H1 (cell line): ENCODE measurements around the gene RCAN3. TPM values are rescaled to one million over a fixed set of nuclear protein-coding genes. Genes with fewer than 3 reads are reported as not detected.
"Not testable (repeated sequence)": the region's sequence is repeated elsewhere in the genome, so short reads cannot be mapped to it uniquely, and the experiment has no call there.

Experiments used
- CTCF ChIA-PET: fragments of 300-600 bp; sonication (Branson Sonifier 250); formaldehyde crosslinking; loops from one replicate; lab custom pipeline; 2021; ENCODE audit not compliant: partially characterized antibody; lab: Charles Lee
- POLR2A ChIA-PET: fragments of 300-600 bp; sonication (Branson Sonifier 250); formaldehyde crosslinking; loops from one replicate; lab custom pipeline; 2021; ENCODE audit warnings: inconsistent platforms; ENCODE audit not compliant: partially characterized antibody; lab: Charles Lee
- DNase-seq, 2 experiments: peaks; one replicate each; pipeline versions ENCODE4 v3.0.0 to v3.0.0-alpha.2; 2010 to 2022; ENCODE audit warnings: low spot score in 2 of 2, low read depth in 1 of 2, mixed read lengths in 1 of 2
- FAIRE-seq: peaks from 2 replicates; lab custom pipeline; 2011; peaks lifted over from hg19 to GRCh38; lab: Jason Lieb, UNC
- H2AFZ ChIP-seq: 2 replicates; pipeline ENCODE4 v1.8.1; 2012; ENCODE audit warnings: low read length, inconsistent platforms
- H2AK5ac ChIP-seq: 2 replicates; pipeline ENCODE4 v1.6.1; 2013; ENCODE audit warnings: low read depth, low read length
- H2BK120ac ChIP-seq: replicated peaks from 2 replicates; pipeline ENCODE3; 2013; ENCODE audit warnings: low read depth, low read length, inconsistent platforms
- H2BK12ac ChIP-seq: 2 replicates; pipeline ENCODE4 v1.6.1; 2013; ENCODE audit warnings: low read depth, low read length
- H2BK15ac ChIP-seq: 2 replicates; pipeline ENCODE4 v1.6.1; 2013; ENCODE audit warnings: low read length
- H2BK20ac ChIP-seq: 2 replicates; pipeline ENCODE4 v1.6.1; 2013; ENCODE audit warnings: low read length
- H2BK5ac ChIP-seq: 2 replicates; pipeline ENCODE4 v1.6.1; 2013; ENCODE audit warnings: low read depth, low read length
- H3K14ac ChIP-seq: 2 replicates; pipeline ENCODE4 v1.6.1; 2013; ENCODE audit warnings: inconsistent platforms; ENCODE audit not compliant: insufficient read length
- H3K18ac ChIP-seq: 2 replicates; pipeline ENCODE4 v1.6.1; 2013; ENCODE audit warnings: low read length; ENCODE audit errors: extremely low read depth
- H3K23ac ChIP-seq: 2 replicates; pipeline ENCODE4 v1.6.1; 2013; ENCODE audit warnings: inconsistent platforms; ENCODE audit not compliant: insufficient read length
- H3K23me2 ChIP-seq: 2 replicates; pipeline ENCODE4 v1.6.1; 2013; ENCODE audit warnings: low read depth, low read length
- H3K27ac ChIP-seq: 2 replicates; pipeline ENCODE4 v1.6.1; 2011; ENCODE audit warnings: low read depth, low read length, inconsistent platforms
- H3K27me3 ChIP-seq, 4 experiments: replicated peaks in 1 of 4; 1 replicate in 1 of 4; 2 replicates in 3 of 4; pipeline versions ENCODE4 v1.6.1 to v1.8.1; 2011 to 2013; ENCODE audit warnings: low read length in 3 of 4, mild to moderate bottlenecking in 3 of 4, inconsistent platforms in 2 of 4, mixed read lengths in 2 of 4, moderate library complexity in 1 of 4; ENCODE audit not compliant: control insufficient read depth in 3 of 4, insufficient read depth in 3 of 4; ENCODE audit errors: extremely low read depth in 1 of 4
- H3K36me3 ChIP-seq, 4 experiments: 2 replicates each; pipeline versions ENCODE4 v1.6.1 to v1.8.1; 2011 to 2013; ENCODE audit warnings: mild to moderate bottlenecking in 4 of 4, low read length in 3 of 4, moderate library complexity in 2 of 4, control low read depth in 1 of 4, inconsistent platforms in 1 of 4; ENCODE audit not compliant: insufficient read depth in 4 of 4, control insufficient read depth in 2 of 4
- H3K4ac ChIP-seq: replicated peaks from 2 replicates; pipeline ENCODE3; 2013; ENCODE audit warnings: low read length, low read depth, mixed read lengths, inconsistent platforms; ENCODE audit not compliant: insufficient read length
- H3K4me1 ChIP-seq, 4 experiments: replicated peaks in 1 of 4; 1 replicate in 1 of 4; 2 replicates in 3 of 4; pipeline versions ENCODE4 v1.6.1 to v1.8.1; 2011 to 2013; ENCODE audit warnings: low read length in 3 of 4, inconsistent platforms in 2 of 4, mixed read lengths in 1 of 4; ENCODE audit not compliant: insufficient read depth in 4 of 4, control insufficient read depth in 3 of 4
- H3K4me2 ChIP-seq, 2 experiments: 2 replicates each; pipeline versions ENCODE4 v1.6.1 to v1.8.1; 2011 to 2013; ENCODE audit warnings: low read depth in 2 of 2, low read length in 2 of 2, control low read depth in 1 of 2, inconsistent platforms in 1 of 2, mild to moderate bottlenecking in 1 of 2; ENCODE audit not compliant: insufficient read depth in 1 of 2
- H3K4me3 ChIP-seq, 4 experiments: fragments of 200-600, 300-600 bp in 1 of 4; sonication (generic), shearing (Covaris generic), sonication (Bioruptor Twin) in 1 of 4; 2 replicates each; pipeline versions ENCODE4 v1.5.1 to v1.8.1; 2011 to 2016; ENCODE audit warnings: low read length in 4 of 4, low read depth in 3 of 4, control low read depth in 2 of 4, inconsistent platforms in 2 of 4, mild to moderate bottlenecking in 2 of 4, mixed read lengths in 1 of 4, moderate library complexity in 1 of 4; ENCODE audit not compliant: insufficient read depth in 2 of 4; ENCODE audit errors: extremely low read depth in 1 of 4
- H3K56ac ChIP-seq: replicated peaks from 2 replicates; pipeline ENCODE3; 2013; ENCODE audit warnings: low read depth, mild to moderate bottlenecking, mixed read lengths, low read length, inconsistent platforms; ENCODE audit not compliant: insufficient read length
- H3K79me1 ChIP-seq: 2 replicates; pipeline ENCODE4 v1.6.1; 2013; ENCODE audit warnings: low read depth, low read length, control low read depth
- H3K79me2 ChIP-seq, 2 experiments: 2 replicates each; pipeline versions ENCODE4 v1.6.1 to v1.8.1; 2012 to 2013; ENCODE audit warnings: low read length in 2 of 2, mild to moderate bottlenecking in 2 of 2, inconsistent platforms in 1 of 2; ENCODE audit not compliant: insufficient read depth in 2 of 2, control insufficient read depth in 1 of 2
- H3K9ac ChIP-seq, 4 experiments: replicated peaks in 1 of 4; 1 replicate in 1 of 4; 2 replicates in 3 of 4; pipeline versions ENCODE4 v1.6.1 to v1.8.1; 2011 to 2013; ENCODE audit warnings: low read depth in 3 of 4, low read length in 3 of 4, control low read depth in 2 of 4, mild to moderate bottlenecking in 2 of 4, moderate library complexity in 2 of 4, inconsistent platforms in 1 of 4; ENCODE audit errors: extremely low read depth in 1 of 4
- H3K9me3 ChIP-seq, 2 experiments: 2 replicates each; pipeline versions ENCODE4 v1.6.1 to v1.8.1; 2012 to 2013; ENCODE audit warnings: mild to moderate bottlenecking in 2 of 2, moderate library complexity in 2 of 2, control low read depth in 1 of 2, inconsistent platforms in 1 of 2, low read depth in 1 of 2, low read length in 1 of 2, mixed read lengths in 1 of 2; ENCODE audit not compliant: insufficient read depth in 2 of 2
- H4K20me1 ChIP-seq, 2 experiments: replicated peaks in 1 of 2; 2 replicates each; pipeline versions ENCODE3 to v1.8.1; 2011 to 2013; ENCODE audit warnings: inconsistent platforms in 2 of 2, low read length in 2 of 2, mild to moderate bottlenecking in 1 of 2; ENCODE audit not compliant: insufficient read depth in 2 of 2, control insufficient read depth in 1 of 2
- H4K5ac ChIP-seq: 2 replicates; pipeline ENCODE4 v1.6.1; 2013; ENCODE audit warnings: low read length, low read depth, mixed read lengths, inconsistent platforms; ENCODE audit not compliant: insufficient read length
- H4K8ac ChIP-seq: 2 replicates; pipeline ENCODE4 v1.8.0; 2013; ENCODE audit warnings: mild to moderate bottlenecking, moderate library complexity, low read length, inconsistent platforms; ENCODE audit not compliant: insufficient read depth; ENCODE audit errors: extremely low read depth
- H4K91ac ChIP-seq: replicated peaks from 2 replicates; pipeline ENCODE3; 2013; ENCODE audit warnings: low read length, mixed read lengths, inconsistent platforms; ENCODE audit not compliant: insufficient read length
- WGBS, 2 experiments: shearing (Covaris generic) in 1 of 2; methylation state at CpG; one replicate each; pipeline versions ENCODE4 v1.1.6 to v1.1.7; 2013 to 2015; ENCODE audit warnings: low lambda C conversion rate in 2 of 2, mixed read lengths in 2 of 2, inconsistent platforms in 1 of 2, low coverage in 1 of 2, missing lambda C conversion rate in 1 of 2; ENCODE audit not compliant: insufficient replicate concordance in 2 of 2, insufficient coverage in 1 of 2, insufficient read length in 1 of 2; ENCODE audit errors: extremely low coverage in 1 of 2, missing lambda C conversion rate in 1 of 2; 5-methylcytosine and 5-hydroxymethylcytosine counted together
- polyA plus RNA-seq, 7 experiments: library from polyadenylated mRNA; depleted of rRNA in 3 of 7; stranded (reverse) in 5 of 7; unstranded in 2 of 7; fragments of >200 nt in 5 of 7; fragments of 200-250 nt in 2 of 7; gene quantifications; 1 replicate in 5 of 7; 2 replicates in 1 of 7; 4 replicates in 1 of 7; pipeline versions ENCODE4 v1.2.1 to v1.2.3, GENCODE V29; 2011 to 2013; ENCODE audit warnings: missing spikeins in 2 of 7, mixed read lengths in 2 of 7
- total RNA-seq: library from RNA; stranded (reverse); fragmentation: NEBNext Ultra II Directional; extraction: Animal tissue kit (Norgen Biotek cat#: 25700); gene quantifications from 2 replicates; pipeline ENCODE4 v1.2.1, GENCODE V29; 2021

RCAN3 gene
- total and polyA plus RNA-seq, 2 of the 8 experiments (the other 6 are each of a cell fraction or from before 2014, with no cell fraction given): 5.6 to 16.6 TPM

DNA sequence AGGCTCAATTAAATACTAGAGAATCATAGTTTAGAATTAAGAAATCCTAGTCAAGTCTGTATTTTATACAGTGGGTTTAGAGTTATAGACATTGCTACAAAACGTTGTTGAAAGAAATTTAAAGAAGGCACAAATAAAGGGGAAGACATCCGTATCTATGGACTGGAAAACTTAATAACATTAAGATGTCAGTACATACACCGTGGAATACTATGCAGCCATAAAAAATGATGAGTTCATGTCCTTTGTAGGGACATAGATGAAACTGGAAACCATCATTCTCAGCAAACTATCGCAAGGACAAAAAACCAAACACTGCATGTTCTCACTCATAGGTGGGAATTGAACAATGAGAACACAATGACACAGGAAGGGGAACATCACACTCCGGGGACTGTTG is 17.6 kb downstream of the RCAN3 start:
- H3K4ac ChIP-seq, H2BK12ac ChIP-seq, H3K4me1 ChIP-seq, H3K4me3 ChIP-seq, H2BK120ac ChIP-seq, H3K4me2 ChIP-seq, H3K23ac ChIP-seq, FAIRE-seq, H3K9me3 ChIP-seq, H4K8ac ChIP-seq, H2BK5ac ChIP-seq, H3K27ac ChIP-seq, POLR2A ChIA-PET, H3K9ac ChIP-seq, H3K36me3 ChIP-seq, H4K5ac ChIP-seq, H4K20me1 ChIP-seq, H2AFZ ChIP-seq, H4K91ac ChIP-seq, H3K23me2 ChIP-seq, H3K14ac ChIP-seq, H2AK5ac ChIP-seq, H3K27me3 ChIP-seq, H3K79me1 ChIP-seq, H2BK20ac ChIP-seq, CTCF ChIA-PET, DNase-seq, H3K18ac ChIP-seq, H2BK15ac ChIP-seq, H3K56ac ChIP-seq, H3K79me2 ChIP-seq: not testable (repeated sequence)
- WGBS, 2 experiments: 92% methylated on average over 5 of the region's 5 CpGs; no CpG with 5 or more reads in 1 of the 2 experiments
